Suppressor macrophage treated with lipopolysaccharide for 1 hour (primary cell): ENCODE data around the gene KLRC4.
"Not testable (repeated sequence)": the region's sequence is repeated elsewhere in the genome, so short reads cannot be mapped to it uniquely, and the experiment has no call there.

Experiments
- DNase-seq, 3 donors: peaks; one replicate each; pipeline ENCODE4 v3.0.0-alpha.2; 2020 to 2022

The KLRC4 gene

GRCh38 chr12:10409392-10409791 lies at the start of gene KLRC4:
Gene KLRC4 (minus strand): TSS chr12:10409757. CDS start chr12:10409575, 182 bp downstream.
- DNase-seq = peak; percentile 36 to 52 (median 38)

- no peak for DNase-seq
Observed at GRCh38 chr12:10457760-10458159, 48.2 kb upstream of the KLRC4 start.

GRCh38 chr12:10456856-10457255 lies 47.3 kb upstream of the KLRC4 start:
- no peak for DNase-seq

GRCh38 chr12:10455766-10456165 lies 46.2 kb upstream of the KLRC4 start:
- no peak for DNase-seq

GRCh38 chr12:10454531-10454930 lies 45.0 kb upstream of the KLRC4 start:
- DNase-seq = no peak

- no peak for DNase-seq
Observed at GRCh38 chr12:10453156-10453555, 43.6 kb upstream of the KLRC4 start, which contains the start of gene KLRC1. Gene KLRC1 (minus strand): TSS chr12:10453377. CDS start chr12:10451156, 2,221 bp downstream.

GRCh38 chr12:10448236-10448635 lies 38.7 kb upstream of the KLRC4 start:
- no peak for DNase-seq

GRCh38 chr12:10446052-10446451 lies 36.5 kb upstream of the KLRC4 start:
- DNase-seq = not testable (repeated sequence)

- DNase-seq = not testable (repeated sequence)
Observed at GRCh38 chr12:10441144-10441543, 31.6 kb upstream of the KLRC4 start.

- DNase-seq = not testable (repeated sequence)
Observed at GRCh38 chr12:10439608-10440274, 30.2 kb upstream of the KLRC4 start.

GRCh38 chr12:10437601-10438000 lies 28.0 kb upstream of the KLRC4 start:
- DNase-seq = not testable (repeated sequence)

GRCh38 chr12:10435816-10436215 lies 26.3 kb upstream of the KLRC4 start, which contains the start of gene KLRC2:
Gene KLRC2 (minus strand): TSS chr12:10436010. CDS start chr12:10435986, 24 bp downstream.
- DNase-seq = peak in 2 of 3 donors; percentile 18 to 24

- not testable (repeated sequence) for DNase-seq
Observed at GRCh38 chr12:10430623-10431022, 21.1 kb upstream of the KLRC4 start.

GRCh38 chr12:10425938-10426337 lies 16.4 kb upstream of the KLRC4 start:
- DNase-seq = not testable (repeated sequence)

- DNase-seq = peak in 1 of 3 donors; percentile 4
Observed at GRCh38 chr12:10424260-10424899, 14.8 kb upstream of the KLRC4 start.

GRCh38 chr12:10422159-10422558 lies 12.6 kb upstream of the KLRC4 start:
- DNase-seq = not testable (repeated sequence)

GRCh38 chr12:10420334-10420733 lies 10.8 kb upstream of the KLRC4 start, which contains the start of gene KLRC3:
Gene KLRC3 (minus strand): TSS chr12:10420595. CDS start chr12:10420550, 45 bp downstream.
- DNase-seq = not testable (repeated sequence)

GRCh38 chr12:10408842-10409241 lies 715 bp downstream of the KLRC4 start:
- DNase-seq = no peak

- DNase-seq = peak; percentile 44 to 58 (median 55)
Observed at GRCh38 chr12:10406725-10407124, 2.8 kb downstream of the KLRC4 start.

GRCh38 chr12:10405294-10405693 lies 4.3 kb downstream of the KLRC4 start:
- DNase-seq = no peak

GRCh38 chr12:10404798-10405197 lies 4.8 kb downstream of the KLRC4 start:
- DNase-seq = no peak

- no peak for DNase-seq
Observed at GRCh38 chr12:10400829-10401228, 8.7 kb downstream of the KLRC4 start.

- DNase-seq = no peak
Observed at GRCh38 chr12:10398168-10398567, 11.4 kb downstream of the KLRC4 start.

GRCh38 chr12:10397296-10397695 lies 12.3 kb downstream of the KLRC4 start:
- DNase-seq = no peak
